Heart left ventricle (tissue), 16 donors: ENCODE results near the gene ZFP30. TPM values are rescaled to one million over a fixed set of nuclear protein-coding genes. Genes with fewer than 3 reads are reported as not detected.

Experiments
- ATAC-seq, 4 donors: fragments of 200-7000 bp; cut with Tn5 transposase; one replicate each; pipeline ENCODE4 v1.9.1; 2020 to 2022; ENCODE audit warnings: moderate library complexity in 4 of 4, mild to moderate bottlenecking in 3 of 4, moderate number of reproducible peaks in 1 of 4
- DNase-seq, 5 donors: peaks; one replicate each; pipeline ENCODE4 v3.0.0-alpha.2; 2020
- H3K27ac ChIP-seq, 12 donors: fragments of 200-600 bp; sonication (generic) in 4 of 12; one replicate each; pipeline versions ENCODE4 v1.5.0 to v1.8.0; 2016 to 2022; ENCODE audit warnings: mild to moderate bottlenecking in 2 of 12
- H3K27me3 ChIP-seq, 9 donors: fragments of 200-600 bp; sonication (generic) in 2 of 9; one replicate each; pipeline versions ENCODE4 v1.5.1 to v1.8.0; 2016 to 2022; ENCODE audit warnings: mild to moderate bottlenecking in 3 of 9
- H3K36me3 ChIP-seq, 9 donors: fragments of 200-600 bp; sonication (generic) in 2 of 9; one replicate each; pipeline versions ENCODE4 v1.5.0 to v1.8.0; 2018 to 2022; ENCODE audit warnings: mild to moderate bottlenecking in 2 of 9
- H3K4me1 ChIP-seq, 12 donors: fragments of 200-600 bp; sonication (generic) in 4 of 12; one replicate each; pipeline versions ENCODE4 v1.5.0 to v1.8.0; 2016 to 2022; ENCODE audit warnings: mild to moderate bottlenecking in 3 of 12
- H3K4me3 ChIP-seq, 12 donors: fragments of 200-600 bp; sonication (generic) in 4 of 12; one replicate each; pipeline versions ENCODE4 v1.5.0 to v1.8.0; 2017 to 2022; ENCODE audit warnings: mild to moderate bottlenecking in 9 of 12, moderate library complexity in 4 of 12
- H3K9me3 ChIP-seq, 12 donors: fragments of 200-600 bp; sonication (generic) in 4 of 12; one replicate each; pipeline versions ENCODE4 v1.5.0 to v1.8.0; 2016 to 2022; ENCODE audit warnings: mild to moderate bottlenecking in 1 of 12
- CTCF ChIP-seq, 12 donors: fragments of 200-600 bp; sonication (generic) in 4 of 12; IDR thresholded peaks; one replicate each; pipeline versions ENCODE4 v1.5.0 to v1.8.0; 2018 to 2022; ENCODE audit warnings: antibody characterized with exemption in 12 of 12, mild to moderate bottlenecking in 5 of 12
- POLR2A ChIP-seq, 2 donors: fragments of 450-650 bp; IDR thresholded peaks; one replicate each; pipeline ENCODE4 v1.6.1; 2017; ENCODE audit warnings: antibody characterized with exemption in 2 of 2, mild to moderate bottlenecking in 2 of 2, moderate library complexity in 2 of 2
- WGBS, 4 donors: extraction: QIAGEN DNeasy Blood & Tissue Kit in 2 of 4; methylation state at CpG; one replicate each; pipeline versions ENCODE4 v1.1.5 to v1.1.7; 2013 to 2018; 5-methylcytosine and 5-hydroxymethylcytosine counted together
- intact Hi-C, 10 donors: fragments of 100-400 bp; cut with DNase I; formaldehyde crosslinking; loops; one replicate each; pipeline versions ENCODE4 v1.11.1 to v1.14.2; 2022
- polyA plus RNA-seq, 2 donors: library from polyadenylated mRNA; stranded (reverse); fragments of 200-250 nt; gene quantifications; one replicate each; pipeline ENCODE4 v1.2.3, GENCODE V29; 2013
- total RNA-seq, 9 donors: library from RNA; depleted of rRNA in 2 of 9; stranded (reverse); fragments of >200 nt in 2 of 9; fragmentation: NEBNext Ultra II Directional in 3 of 9; extraction: Animal tissue kit (Norgen Biotek cat#: 25700) in 3 of 9; gene quantifications; one replicate each; pipeline versions ENCODE4 v1.1.0 to v1.2.4, GENCODE V29; 2016 to 2023
- donor health status: ischemic (EF 13 %, LVEDD 7.1; RV severe dilation, severe dysfunction).
- donor health status: healthy with polysubstance abuse.
- donor health status: DM: no; HTN: yes; CAD: no.
- donor health status: DM: no; HTN: no; CAD: no.
- donor health status: ischemic (EF 25% LVEDD 6.9; RV normal size, moderate dysfunction).
- donor health status: ischemic (EF 25% LVEDD 5.7; RV mildly dilated, moderate dysfunction).
- donor health status: healthy.
- donor health status: DM: yes; HTN: yes; CAD: no.
- donor health status: ischemic (EF 35%, LVEDD 5.7; RV mildly dilated, moderate dysfunction).
- donor health status: nonischemic (EF 11% LVEDD 7.7; RV severe dilation, severe dysfunction).
- donor health status: DM: yes; HTN: yes; CAD: no.
- donor health status: PGD.
- donor health status: ischemic (EF 29% LVEDD 5.4; RV normal size, mild dysfunction).
- donor health status: nonischemic (EF 23%, LVEDD 6.1; RV moderate dilation, normal function).

ZFP30 gene
- total and polyA plus RNA-seq, 11 donors: 3.4 to 12.5 (median 7.3) TPM

GRCh38 chr19:37654629-37655300 lies 500 bp downstream of the ZFP30 start:
- TF ChIP-seq CTCF (IDR thresholded peaks at IDR 0.05) (peak in 1 of 12 donors; percentile 6), POLR2A (IDR thresholded peaks at IDR 0.05) (no peak)
- Histone ChIP-seq H3K27me3 (no peaks in the 10 kb centered on the region), H3K4me3 (peak overlapping the region; percentile 67 to 90 (median 77)), H3K9me3 (peaks cover 0 to 2% (median 0%) of the 10 kb centered on the region in 12 donors), H3K36me3 (no peaks in the 10 kb centered on the region), H3K4me1 (peaks cover 5 to 27% (median 14%) of the 10 kb centered on the region in 12 donors), H3K27ac (peak overlapping the region; percentile 80 to 95 (median 91))
- DNase-seq (peak in 4 of 5 donors; percentile 36 to 74 (median 39)), ATAC-seq (peak; percentile 25 to 76 (median 68))
- intact Hi-C loops: loop anchor here in 4 of 10 donors (2.0 to 10.0 kb wide), 9 partner anchors 38 to 187 kb away; partner anchors contain the start of genes ZNF607 (in 3 of the 4), ZNF540 (in 2 of the 4), ZNF569 (in 2 of the 4) and ZNF570 (in 2 of the 4)
- 0% methylated on average over 23 to 40 of the region's 40 CpGs for WGBS, 4 donors

- WGBS, 4 donors: 0 to 6% (median 3%) methylated on average over 5 of the region's 5 CpGs
These were observed 1.1 kb downstream of the ZFP30 start for GRCh38 chr19:37654118-37654517.

GRCh38 chr19:37635076-37636056 lies 19.9 kb downstream of the ZFP30 start:
- Histone ChIP-seq H3K4me1 (no peaks in the 10 kb centered on the region), H3K27ac (no peak overlapping the region), H3K27me3 (no peaks in the 10 kb centered on the region), H3K9me3 (peaks cover 0 to 98% (median 83%) of the 10 kb centered on the region in 12 donors), H3K36me3 (peaks cover 14 to 64% (median 39%) of the 10 kb centered on the region in 9 donors), H3K4me3 (no peak overlapping the region)
- WGBS, 4 donors: 94 to 95% (median 95%) methylated on average over 11 of the region's 11 CpGs
- TF ChIP-seq CTCF (IDR thresholded peaks at IDR 0.05) (no peak), POLR2A (IDR thresholded peaks at IDR 0.05) (no peak)
- intact Hi-C loops: no loop called here
- DNase-seq: no peak
- ATAC-seq: no peak

More at GRCh38 chr19:37654118-37654517, 1.1 kb downstream of the ZFP30 start:
- peak overlapping the region in 10 of 12 donors; percentile 84 to 94 (median 91) for H3K27ac ChIP-seq
- TF ChIP-seq POLR2A (IDR thresholded peaks at IDR 0.05) (no peak), CTCF (IDR thresholded peaks at IDR 0.05) (no peak)
- DNase-seq (no peak), ATAC-seq (no peak)
- intact Hi-C loops: loop anchor here in 3 of 10 donors (2.0 to 10.0 kb wide), 7 partner anchors 39 to 187 kb away; partner anchors contain the start of genes ZNF607 (in 3 of the 3), ZNF540 (in 1 of the 3), ZNF569 (in 1 of the 3) and ZNF570 (in 1 of the 3)
- H3K4me3 ChIP-seq: peak overlapping the region in 11 of 12 donors; percentile 67 to 90 (median 80)
- no peaks in the 10 kb centered on the region for H3K27me3 ChIP-seq
- H3K9me3 ChIP-seq: peaks cover 0 to 8% (median 0%) of the 10 kb centered on the region in 12 donors
- H3K36me3 ChIP-seq: peaks cover 0 to 3% (median 0%) of the 10 kb centered on the region in 9 donors
- peaks cover 5 to 27% (median 14%) of the 10 kb centered on the region in 12 donors for H3K4me1 ChIP-seq
